Activated T-helper 2 cell treated with anti-CD3 and anti-CD28 coated beads, Interferon-gamma antibody, Interleukin-2, Interleukin-4, amounts not matched to agents 10 μg/mL and 5 μg/mL and 100 μg/mL, durations not matched to agents 14 hours and 24 hours and 36 hours (primary cell): Measurements from ENCODE around the gene CCDC27. TPM values are rescaled to one million over a fixed set of nuclear protein-coding genes. Genes with fewer than 3 reads are reported as not detected.

Experiments
- DNase-seq: peaks from one replicate; pipeline ENCODE4 v3.0.0; 2021; ENCODE audit warnings: low spot score
- H3K27ac Mint-ChIP-seq: one replicate; pipeline ENCODE4 v1.8.0; 2021; ENCODE audit warnings: mixed read lengths
- H3K27me3 Mint-ChIP-seq: one replicate; pipeline ENCODE4 v1.8.0; 2021; ENCODE audit warnings: low read depth, mixed read lengths
- H3K36me3 Mint-ChIP-seq: one replicate; pipeline ENCODE4 v1.8.0; 2021; ENCODE audit warnings: low read depth, mixed read lengths
- H3K4me1 Mint-ChIP-seq: one replicate; pipeline ENCODE4 v1.8.0; 2021; ENCODE audit warnings: low read depth, mixed read lengths
- H3K4me3 Mint-ChIP-seq: one replicate; pipeline ENCODE4 v1.8.0; 2021; ENCODE audit warnings: low read depth, mild to moderate bottlenecking, moderate library complexity, mixed read lengths
- H3K9me3 Mint-ChIP-seq: one replicate; pipeline ENCODE4 v1.8.0; 2021; ENCODE audit warnings: mixed read lengths
- intact Hi-C: fragments of 100-400 bp; cut with micrococcal nuclease; formaldehyde crosslinking; loops from one replicate; pipeline ENCODE4 v1.15.1; 2023
- total RNA-seq: library from RNA; stranded (reverse); gene quantifications from 2 replicates; pipeline ENCODE4 v1.2.3, GENCODE V29; 2022

Gene CCDC27
- total RNA-seq, 1 donor from 2014 or later: not detected

DNA sequence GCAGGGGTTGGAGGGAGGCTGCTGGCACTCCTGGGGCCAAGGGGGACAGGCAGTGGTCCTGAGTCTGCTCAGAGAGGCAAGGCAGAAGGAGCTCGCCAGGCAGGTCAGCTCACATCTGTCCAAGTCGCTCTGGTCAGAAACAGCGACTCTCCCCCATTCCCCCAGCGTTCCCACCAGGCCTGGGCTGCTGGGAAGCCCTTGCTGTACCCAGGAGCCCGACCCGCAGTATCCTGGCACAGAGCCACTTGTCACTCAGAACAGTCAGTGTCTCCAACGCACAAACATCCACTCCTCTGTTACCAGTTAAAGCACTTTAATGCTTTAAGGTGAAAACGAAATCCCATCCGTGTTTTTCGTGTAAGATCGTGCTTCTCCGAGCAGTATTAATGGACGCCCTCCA, 16.6 kb upstream of the CCDC27 start:
- H3K36me3 Mint-ChIP-seq: no peaks in the 10 kb centered on the region
- H3K9me3 Mint-ChIP-seq: no peaks in the 10 kb centered on the region
- intact Hi-C loops: no loop called here
- no peaks in the 10 kb centered on the region for H3K4me1 Mint-ChIP-seq
- no peak overlapping the region for H3K4me3 Mint-ChIP-seq
- H3K27ac Mint-ChIP-seq: no peak overlapping the region
- no peak for DNase-seq
- no peaks in the 10 kb centered on the region for H3K27me3 Mint-ChIP-seq

DNA sequence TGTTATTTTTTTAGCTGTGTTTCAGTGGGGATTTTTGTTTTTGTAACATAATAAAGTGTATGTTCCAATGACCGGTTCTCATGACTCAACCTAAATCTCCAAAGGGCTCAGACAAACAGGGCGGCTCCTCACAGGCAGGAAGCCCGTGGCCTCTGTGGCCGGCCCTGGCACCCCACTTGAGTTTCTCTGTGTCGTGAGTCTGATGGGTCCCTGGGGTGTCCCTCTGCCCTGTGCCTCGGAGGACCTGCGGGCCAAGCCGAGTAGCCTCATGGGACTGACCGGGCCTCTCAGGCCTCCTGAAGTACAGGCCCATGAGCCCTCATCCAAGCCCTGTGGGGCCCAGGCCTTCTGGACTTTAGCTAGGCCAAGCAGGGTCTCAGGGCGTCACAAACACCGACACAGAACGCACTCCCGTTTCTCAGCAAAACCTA, 16.1 kb upstream of the CCDC27 start:
- intact Hi-C loops: no loop called here
- H3K36me3 Mint-ChIP-seq: no peaks in the 10 kb centered on the region
- DNase-seq: no peak
- H3K9me3 Mint-ChIP-seq: no peaks in the 10 kb centered on the region
- H3K27me3 Mint-ChIP-seq: no peaks in the 10 kb centered on the region
- H3K27ac Mint-ChIP-seq: no peak overlapping the region
- H3K4me1 Mint-ChIP-seq: no peaks in the 10 kb centered on the region
- no peak overlapping the region for H3K4me3 Mint-ChIP-seq

DNA sequence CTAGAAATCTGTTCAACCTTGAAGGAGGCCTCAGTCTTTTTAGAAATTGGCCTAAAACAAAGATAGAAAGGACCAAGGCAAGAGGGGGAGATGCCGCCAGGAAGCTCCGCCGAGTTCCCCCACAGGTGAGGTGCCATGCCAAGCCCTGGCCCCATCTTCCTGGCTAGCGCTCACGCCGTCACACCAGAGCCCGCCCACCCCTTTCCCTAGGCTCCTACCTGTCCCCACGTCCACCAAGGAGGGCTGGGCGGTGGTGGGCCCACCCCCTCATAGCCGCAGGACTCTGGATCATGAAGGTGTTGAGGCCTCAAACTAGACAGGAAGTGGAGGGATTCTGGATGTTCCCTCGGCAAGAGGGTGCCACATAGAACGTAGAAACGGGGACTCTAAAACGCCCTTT, 15.5 kb upstream of the CCDC27 start:
- Mint-ChIP-seq H3K36me3 (no peaks in the 10 kb centered on the region), H3K27ac (no peak overlapping the region), H3K4me1 (no peaks in the 10 kb centered on the region), H3K9me3 (no peaks in the 10 kb centered on the region), H3K27me3 (no peaks in the 10 kb centered on the region), H3K4me3 (no peak overlapping the region)
- DNase-seq: no peak
- intact Hi-C loops: no loop called here

DNA sequence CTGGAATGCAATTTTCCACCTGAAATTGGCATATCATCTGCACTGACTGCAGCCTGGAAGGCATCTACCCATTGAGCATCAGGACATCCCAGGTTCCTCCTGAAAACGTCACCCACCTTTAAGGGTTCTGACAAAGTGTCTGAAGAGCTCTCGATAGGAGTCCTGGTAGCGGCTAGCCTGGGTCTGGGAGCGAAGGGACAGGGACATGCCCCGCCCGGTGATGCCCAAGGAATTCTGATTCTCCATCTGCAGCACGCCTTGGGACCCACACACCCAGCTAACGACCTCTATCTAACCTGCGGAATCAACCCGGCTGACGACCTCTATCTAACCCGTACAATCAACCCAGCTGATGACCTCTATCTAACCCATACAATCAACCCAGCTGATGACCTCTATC, 13.3 kb upstream of the CCDC27 start:
- H3K4me1 Mint-ChIP-seq: no peaks in the 10 kb centered on the region
- no peaks in the 10 kb centered on the region for H3K9me3 Mint-ChIP-seq
- H3K36me3 Mint-ChIP-seq: no peaks in the 10 kb centered on the region
- DNase-seq: no peak
- H3K4me3 Mint-ChIP-seq: no peak overlapping the region
- no peaks in the 10 kb centered on the region for H3K27me3 Mint-ChIP-seq
- H3K27ac Mint-ChIP-seq: no peak overlapping the region
- intact Hi-C loops: no loop called here

DNA sequence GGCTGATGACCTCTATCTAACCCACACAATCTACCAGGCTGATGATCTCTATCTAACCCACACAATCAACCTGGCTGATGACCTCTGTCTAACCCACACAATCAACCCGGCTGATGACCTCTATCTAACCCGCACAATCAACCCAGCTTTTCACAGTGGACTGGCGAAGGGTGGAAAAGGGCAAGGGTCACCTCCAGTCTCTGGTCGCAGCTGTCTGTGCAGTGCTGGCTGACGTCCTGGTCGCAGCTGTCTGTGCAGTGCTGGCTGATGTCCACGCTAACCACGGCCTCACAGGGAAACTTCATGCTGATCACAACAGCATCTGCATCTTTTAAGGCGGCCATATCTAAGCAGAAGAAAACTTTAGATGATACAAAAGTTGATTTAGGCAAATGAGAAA, 12.2 kb upstream of the CCDC27 start:
- H3K27me3 Mint-ChIP-seq: no peaks in the 10 kb centered on the region
- intact Hi-C loops: no loop called here
- H3K4me3 Mint-ChIP-seq: no peak overlapping the region
- H3K27ac Mint-ChIP-seq: no peak overlapping the region
- peaks cover 3% of the 10 kb centered on the region for H3K4me1 Mint-ChIP-seq
- H3K36me3 Mint-ChIP-seq: no peaks in the 10 kb centered on the region
- no peak for DNase-seq
- H3K9me3 Mint-ChIP-seq: no peaks in the 10 kb centered on the region

DNA sequence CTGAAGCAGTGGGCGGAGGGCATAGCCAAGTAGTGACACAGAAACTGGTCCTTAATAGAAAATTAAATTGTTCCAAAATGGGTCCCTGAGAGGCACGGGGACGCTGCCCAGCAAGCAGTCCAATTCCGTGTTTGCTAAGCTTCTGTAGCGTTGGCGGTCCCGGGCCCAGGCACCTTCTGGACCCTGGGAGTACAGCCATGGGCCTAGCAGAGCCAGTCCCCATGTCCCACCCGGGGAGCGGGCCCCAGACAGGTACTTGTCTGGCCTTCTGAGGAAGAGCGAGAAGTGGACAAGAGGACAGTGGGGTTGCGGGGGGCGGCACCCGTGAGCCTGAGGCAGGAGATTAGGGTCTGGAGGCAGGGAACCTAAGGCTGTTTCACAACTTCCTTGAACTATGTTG, 11.5 kb upstream of the CCDC27 start:
- Mint-ChIP-seq H3K36me3 (no peaks in the 10 kb centered on the region), H3K4me3 (no peak overlapping the region), H3K4me1 (peaks cover 10% of the 10 kb centered on the region), H3K9me3 (no peaks in the 10 kb centered on the region), H3K27me3 (no peaks in the 10 kb centered on the region), H3K27ac (no peak overlapping the region)
- intact Hi-C loops: no loop called here
- no peak for DNase-seq

DNA sequence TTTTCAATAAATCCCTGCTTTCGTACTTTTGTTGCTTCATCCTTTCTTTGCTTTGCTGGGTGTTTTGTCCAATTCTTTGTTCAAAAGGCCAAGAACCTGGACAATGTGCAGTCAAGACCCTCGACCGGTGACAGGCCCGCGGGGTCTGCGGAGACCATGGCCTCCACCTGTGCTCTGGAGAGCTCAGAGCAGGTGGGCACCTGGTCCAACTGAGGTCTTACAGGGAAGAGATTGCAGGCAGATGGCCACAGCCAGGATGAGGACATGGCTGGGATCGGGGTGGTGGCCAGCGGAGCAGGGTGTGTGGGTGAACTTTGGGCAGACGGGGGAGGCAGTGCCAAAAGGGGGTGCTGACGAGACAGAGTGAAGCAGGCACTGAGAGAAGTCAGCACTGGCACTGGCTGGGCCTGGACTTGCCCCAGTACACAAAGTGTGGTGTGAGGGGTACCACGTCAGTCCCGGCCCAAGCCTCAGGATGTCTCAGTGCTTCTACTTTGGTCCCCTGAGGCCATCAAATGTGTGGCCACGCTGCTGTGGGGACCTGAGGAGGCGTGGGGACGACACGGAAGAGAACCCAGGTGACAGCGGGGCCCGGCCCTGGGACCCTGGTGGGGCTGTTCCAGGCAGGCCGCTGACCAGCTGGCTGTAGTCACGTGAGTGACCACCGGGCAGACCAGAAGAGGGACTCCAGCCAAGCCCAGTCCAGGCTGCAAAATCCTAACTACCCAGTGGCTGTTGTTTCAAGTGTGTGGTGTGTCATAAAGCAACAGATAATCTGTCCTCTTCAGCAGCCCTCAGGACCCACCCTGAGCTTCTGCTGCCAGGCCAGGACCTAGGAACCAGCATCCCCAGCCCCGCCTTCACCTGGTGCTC, 10.4 kb upstream of the CCDC27 start:
- Mint-ChIP-seq H3K9me3 (no peaks in the 10 kb centered on the region), H3K4me1 (peaks cover 13% of the 10 kb centered on the region), H3K27ac (no peak overlapping the region)

DNA sequence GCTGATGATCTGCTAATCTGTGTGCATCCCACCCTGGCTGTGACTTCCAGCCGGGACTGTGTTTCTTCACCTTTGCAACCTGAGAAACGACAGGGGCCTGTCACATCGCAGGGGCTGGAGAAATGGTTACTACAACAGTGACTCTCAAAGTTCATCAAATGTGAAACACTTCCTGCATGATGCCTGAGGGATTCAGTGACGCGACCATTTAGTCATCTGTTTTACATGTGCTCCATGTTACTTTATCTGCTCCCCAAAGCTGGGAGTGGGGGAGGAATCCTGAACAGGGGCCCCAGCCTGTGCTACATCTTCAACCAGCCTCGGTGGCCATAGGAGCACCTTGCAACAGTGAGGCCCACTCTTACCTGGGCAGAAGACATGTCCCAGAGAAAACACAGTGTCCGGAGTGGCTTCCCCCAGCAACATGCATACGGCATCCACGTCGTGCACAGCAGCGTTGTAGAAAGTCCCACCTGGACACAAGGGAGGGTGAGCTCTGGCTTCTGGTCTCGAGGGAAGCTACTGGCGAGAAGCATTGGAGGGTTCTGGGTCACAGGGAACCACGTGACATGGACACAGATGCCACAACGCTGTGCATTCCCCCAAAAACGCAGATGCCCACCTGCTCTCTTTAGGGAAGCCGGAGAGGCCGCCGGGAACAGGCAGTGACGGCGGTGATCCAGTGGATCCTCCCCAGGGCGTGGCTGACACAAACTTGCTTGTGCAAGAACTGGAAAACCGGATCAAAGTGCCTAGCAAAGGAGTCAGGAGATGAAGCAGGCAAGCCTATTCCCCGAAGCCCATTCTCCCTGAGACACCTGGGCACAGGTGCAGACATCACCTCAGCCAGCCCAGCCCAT, 9.6 kb upstream of the CCDC27 start:
- intact Hi-C loops: no loop called here
- H3K4me1 Mint-ChIP-seq: peaks cover 14% of the 10 kb centered on the region
- no peak overlapping the region for H3K4me3 Mint-ChIP-seq
- no peaks in the 10 kb centered on the region for H3K27me3 Mint-ChIP-seq
- no peak overlapping the region for H3K27ac Mint-ChIP-seq
- DNase-seq: no peak
- H3K36me3 Mint-ChIP-seq: no peaks in the 10 kb centered on the region
- H3K9me3 Mint-ChIP-seq: no peaks in the 10 kb centered on the region

More for the DNA sequence above, 10.4 kb upstream of the CCDC27 start:
- intact Hi-C loops: no loop called here
- H3K36me3 Mint-ChIP-seq: no peaks in the 10 kb centered on the region
- H3K4me3 Mint-ChIP-seq: no peak overlapping the region
- H3K27me3 Mint-ChIP-seq: no peaks in the 10 kb centered on the region
- DNase-seq: no peak

DNA sequence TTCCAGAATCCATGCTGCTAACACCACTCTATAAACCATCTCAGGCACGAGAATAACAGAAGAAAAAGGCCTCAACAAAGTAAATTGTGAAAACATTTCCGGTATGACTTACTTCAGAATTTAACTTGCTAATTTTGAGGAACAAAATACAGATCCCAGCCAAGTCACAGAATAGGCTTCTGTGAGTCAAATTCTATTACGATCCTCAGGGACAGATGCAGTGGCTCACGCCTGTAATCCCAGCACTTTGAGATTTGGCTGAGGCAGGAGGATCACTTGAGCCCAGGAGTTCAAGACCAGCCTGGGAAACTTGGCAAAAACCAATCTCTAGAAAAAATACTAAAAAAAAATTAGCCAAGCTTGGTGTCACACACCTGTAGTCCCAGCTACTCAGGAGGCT, 8.8 kb upstream of the CCDC27 start:
- H3K4me1 Mint-ChIP-seq: peaks cover 19% of the 10 kb centered on the region
- intact Hi-C loops: no loop called here
- DNase-seq: no peak

DNA sequence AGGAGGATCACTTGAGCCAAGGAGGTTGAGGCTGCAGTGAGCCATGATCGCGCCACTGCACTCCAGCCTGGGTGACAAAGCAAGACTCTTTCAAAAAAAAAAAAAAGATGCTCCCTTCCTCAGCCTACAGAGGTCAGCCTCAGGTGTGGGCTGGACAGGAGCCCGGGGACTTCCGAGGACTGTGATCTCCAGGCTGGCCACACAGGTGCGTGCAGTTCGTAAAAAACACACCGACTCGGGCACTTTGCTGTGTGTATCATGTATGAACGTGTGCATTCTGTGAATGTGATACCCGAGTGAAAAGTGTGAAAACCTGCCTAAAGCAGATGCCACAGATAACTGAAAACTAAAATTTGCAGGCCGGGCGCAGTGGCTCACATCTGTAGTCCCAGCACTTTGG, 8.4 kb upstream of the CCDC27 start:
- Mint-ChIP-seq H3K27ac (no peak overlapping the region), H3K4me1 (peaks cover 19% of the 10 kb centered on the region), H3K36me3 (no peaks in the 10 kb centered on the region), H3K27me3 (no peaks in the 10 kb centered on the region), H3K4me3 (no peak overlapping the region), H3K9me3 (no peaks in the 10 kb centered on the region)
- intact Hi-C loops: no loop called here
- no peak for DNase-seq

More for the DNA sequence above, 8.8 kb upstream of the CCDC27 start:
- Mint-ChIP-seq H3K27me3 (no peaks in the 10 kb centered on the region), H3K9me3 (no peaks in the 10 kb centered on the region), H3K4me3 (no peak overlapping the region), H3K36me3 (no peaks in the 10 kb centered on the region), H3K27ac (no peak overlapping the region)

DNA sequence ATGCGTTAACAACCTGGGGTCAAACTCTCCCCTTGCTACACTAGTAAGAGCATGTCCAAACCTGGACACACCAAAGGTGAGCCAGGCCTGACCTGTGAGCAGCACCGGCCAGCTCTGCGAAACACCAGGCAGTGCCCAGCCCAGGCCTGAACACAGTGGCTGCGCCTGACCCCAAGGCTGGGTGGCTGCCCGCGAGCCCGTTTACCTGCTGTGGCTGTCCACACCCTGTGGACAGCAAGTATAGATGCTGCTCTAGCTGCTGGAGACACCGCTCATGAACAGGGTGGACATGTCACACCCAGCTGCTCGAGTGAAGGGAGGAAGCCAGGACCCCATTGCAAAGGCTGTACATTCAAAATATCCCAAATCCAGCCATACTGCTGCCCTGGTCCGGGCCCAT, 7.6 kb upstream of the CCDC27 start:
- H3K27me3 Mint-ChIP-seq: no peaks in the 10 kb centered on the region
- H3K9me3 Mint-ChIP-seq: no peaks in the 10 kb centered on the region
- intact Hi-C loops: no loop called here
- DNase-seq: no peak
- H3K4me3 Mint-ChIP-seq: no peak overlapping the region
- no peak overlapping the region for H3K27ac Mint-ChIP-seq
- no peaks in the 10 kb centered on the region for H3K36me3 Mint-ChIP-seq
- H3K4me1 Mint-ChIP-seq: peaks cover 19% of the 10 kb centered on the region

DNA sequence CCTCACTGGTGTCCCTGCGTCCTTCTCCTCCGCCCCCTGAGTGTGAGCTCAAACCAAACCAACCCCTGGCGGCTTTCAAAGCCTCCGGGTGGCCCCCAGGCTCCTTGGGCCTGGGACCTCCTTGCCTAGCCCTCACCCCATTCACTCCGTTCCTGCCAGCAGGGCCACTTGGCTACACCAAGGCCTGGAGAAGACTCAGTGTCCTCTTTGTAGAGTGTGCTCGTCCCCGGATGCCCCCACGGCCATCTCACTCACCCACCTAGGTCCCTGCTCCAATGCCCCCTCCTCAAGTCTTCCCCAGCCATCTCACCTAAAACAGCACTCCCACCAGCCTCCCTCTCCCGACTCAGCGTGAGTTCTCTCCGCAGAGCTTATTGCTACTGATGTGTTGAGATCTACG, 7.2 kb upstream of the CCDC27 start:
- DNase-seq: no peak
- no peaks in the 10 kb centered on the region for H3K27me3 Mint-ChIP-seq
- no peaks in the 10 kb centered on the region for H3K36me3 Mint-ChIP-seq
- H3K27ac Mint-ChIP-seq: no peak overlapping the region
- intact Hi-C loops: no loop called here
- H3K4me3 Mint-ChIP-seq: no peak overlapping the region
- peaks cover 19% of the 10 kb centered on the region for H3K4me1 Mint-ChIP-seq
- no peaks in the 10 kb centered on the region for H3K9me3 Mint-ChIP-seq
